ENCODE results near the gene HEXIM1. TPM values are rescaled to one million over a fixed set of nuclear protein-coding genes. Genes with fewer than 3 reads are reported as not detected.

HEXIM1 gene
- total and polyA plus RNA-seq, 2 experiments from 2014 or later: 17.9 to 34.8 TPM

DNA sequence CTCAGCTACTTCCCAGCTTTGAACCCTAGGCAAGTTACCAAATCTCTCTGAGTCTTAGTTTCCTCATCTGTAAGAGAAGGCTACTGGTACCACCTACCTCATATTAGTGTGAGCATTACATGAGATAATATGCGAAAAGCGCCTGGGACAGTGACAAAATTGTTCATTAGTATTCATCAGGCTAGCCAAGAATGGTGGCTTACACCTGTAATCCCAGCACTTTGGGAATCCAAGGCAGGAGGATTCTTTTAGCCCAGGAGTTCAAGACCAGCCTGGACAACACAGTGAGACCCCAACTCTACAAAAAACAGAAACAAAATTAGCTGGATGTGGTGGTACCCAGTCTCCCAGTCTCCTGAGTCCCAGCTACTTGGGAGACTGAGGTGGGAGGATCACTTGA lies 19.3 kb upstream of the HEXIM1 start:
- Histone ChIP-seq H3K27me3 (no peaks in the 10 kb centered on the region), H3K27ac (no peak overlapping the region), H3K36me3 (no peaks in the 10 kb centered on the region), H3K9me3 (ENCODE audit: low read depth) (no peaks in the 10 kb centered on the region), H3K4me3 (no peak overlapping the region), H3K4me1 (ENCODE audit: low read depth) (peaks cover 14% of the 10 kb centered on the region)
- TF ChIP-seq, protein P1, sequence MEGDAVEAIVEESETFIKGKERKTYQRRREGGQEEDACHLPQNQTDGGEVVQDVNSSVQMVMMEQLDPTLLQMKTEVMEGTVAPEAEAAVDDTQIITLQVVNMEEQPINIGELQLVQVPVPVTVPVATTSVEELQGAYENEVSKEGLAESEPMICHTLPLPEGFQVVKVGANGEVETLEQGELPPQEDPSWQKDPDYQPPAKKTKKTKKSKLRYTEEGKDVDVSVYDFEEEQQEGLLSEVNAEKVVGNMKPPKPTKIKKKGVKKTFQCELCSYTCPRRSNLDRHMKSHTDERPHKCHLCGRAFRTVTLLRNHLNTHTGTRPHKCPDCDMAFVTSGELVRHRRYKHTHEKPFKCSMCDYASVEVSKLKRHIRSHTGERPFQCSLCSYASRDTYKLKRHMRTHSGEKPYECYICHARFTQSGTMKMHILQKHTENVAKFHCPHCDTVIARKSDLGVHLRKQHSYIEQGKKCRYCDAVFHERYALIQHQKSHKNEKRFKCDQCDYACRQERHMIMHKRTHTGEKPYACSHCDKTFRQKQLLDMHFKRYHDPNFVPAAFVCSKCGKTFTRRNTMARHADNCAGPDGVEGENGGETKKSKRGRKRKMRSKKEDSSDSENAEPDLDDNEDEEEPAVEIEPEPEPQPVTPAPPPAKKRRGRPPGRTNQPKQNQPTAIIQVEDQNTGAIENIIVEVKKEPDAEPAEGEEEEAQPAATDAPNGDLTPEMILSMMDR (IDR thresholded peaks at IDR 0.05; ENCODE audit: low read depth, low read length): no peak
- DNase-seq (ENCODE audit: low read depth in 1 of 2, low spot score in 1 of 2): no peak

DNA sequence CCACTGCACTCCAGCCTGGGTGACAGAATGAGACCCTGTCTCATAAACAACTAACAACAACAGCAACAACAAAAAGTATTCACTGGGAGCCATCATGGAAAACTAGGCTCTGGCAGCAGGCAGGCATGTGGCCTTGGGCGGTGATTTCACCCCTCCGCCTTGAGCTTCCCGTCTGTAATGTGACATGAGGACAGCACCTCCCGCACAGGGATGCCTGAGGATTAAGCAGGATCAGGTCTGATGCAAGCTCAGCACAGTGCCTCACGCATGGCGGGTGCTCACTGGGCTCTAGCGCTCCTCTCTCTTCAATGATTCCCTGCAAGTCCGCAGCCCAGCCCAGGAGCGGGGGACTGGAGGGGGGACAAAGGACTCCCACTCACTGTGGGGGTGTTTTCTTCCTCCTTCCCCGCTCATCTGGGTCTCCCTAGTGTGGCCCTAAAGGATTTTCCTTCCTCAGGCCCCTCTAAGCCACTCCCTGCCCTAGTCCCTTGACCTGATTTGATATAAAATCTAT lies 18.8 kb upstream of the HEXIM1 start:
- Histone ChIP-seq H3K9me3 (ENCODE audit: low read depth) (no peaks in the 10 kb centered on the region), H3K27me3 (no peaks in the 10 kb centered on the region), H3K4me3 (no peak overlapping the region), H3K27ac (no peak overlapping the region), H3K4me1 (ENCODE audit: low read depth) (peaks cover 14% of the 10 kb centered on the region), H3K36me3 (no peaks in the 10 kb centered on the region)
- peak in 1 of 2 donors; percentile 36 for DNase-seq (ENCODE audit: low read depth in 1 of 2, low spot score in 1 of 2)
- TF ChIP-seq, protein P1 (IDR thresholded peaks at IDR 0.05; ENCODE audit: low read depth, low read length): no peak

DNA sequence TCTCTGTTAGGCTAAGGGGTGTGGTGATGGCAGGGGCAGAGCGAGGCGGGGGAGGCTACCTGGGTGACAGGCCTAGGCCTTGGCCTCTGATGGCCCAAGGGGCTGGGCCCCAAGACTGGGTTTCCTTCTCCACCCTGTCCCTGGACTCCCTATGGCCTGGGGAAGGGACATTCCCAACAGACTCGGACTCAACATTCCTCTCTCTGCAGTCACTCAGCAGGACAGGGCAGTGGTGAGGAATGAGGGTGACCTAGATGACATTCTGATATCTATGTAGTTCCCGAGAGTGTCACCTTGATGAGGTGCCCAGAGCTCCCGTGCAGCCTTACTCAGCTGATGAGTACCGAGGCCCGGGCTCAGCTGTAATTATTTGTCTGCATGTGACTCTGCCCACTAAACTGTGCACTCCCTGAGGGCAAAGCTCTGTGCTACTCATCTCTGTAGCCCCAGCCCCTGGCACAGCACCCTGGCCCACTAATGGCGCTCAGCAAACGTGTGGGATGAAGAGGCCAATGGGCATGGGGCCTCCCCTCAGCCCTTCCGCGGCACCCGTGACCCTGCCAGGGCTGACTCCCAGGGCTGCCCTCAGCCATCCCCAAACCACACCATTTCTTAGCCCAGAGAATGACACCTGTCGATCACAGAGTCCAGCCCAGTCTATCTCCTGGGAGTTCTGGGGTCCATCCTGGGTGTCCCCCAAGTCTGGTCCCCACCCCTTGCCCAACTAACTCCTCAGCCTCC lies 18.2 kb upstream of the HEXIM1 start:
- Histone ChIP-seq H3K27me3 (no peaks in the 10 kb centered on the region), H3K9me3 (ENCODE audit: low read depth) (no peaks in the 10 kb centered on the region), H3K4me3 (no peak overlapping the region), H3K27ac (no peak overlapping the region), H3K36me3 (no peaks in the 10 kb centered on the region), H3K4me1 (ENCODE audit: low read depth) (peaks cover 14% of the 10 kb centered on the region)
- TF ChIP-seq, protein P1 (IDR thresholded peaks at IDR 0.05; ENCODE audit: low read depth, low read length): no peak
- DNase-seq (ENCODE audit: low read depth in 1 of 2, low spot score in 1 of 2): peak in 1 of 2 donors; percentile 30

DNA sequence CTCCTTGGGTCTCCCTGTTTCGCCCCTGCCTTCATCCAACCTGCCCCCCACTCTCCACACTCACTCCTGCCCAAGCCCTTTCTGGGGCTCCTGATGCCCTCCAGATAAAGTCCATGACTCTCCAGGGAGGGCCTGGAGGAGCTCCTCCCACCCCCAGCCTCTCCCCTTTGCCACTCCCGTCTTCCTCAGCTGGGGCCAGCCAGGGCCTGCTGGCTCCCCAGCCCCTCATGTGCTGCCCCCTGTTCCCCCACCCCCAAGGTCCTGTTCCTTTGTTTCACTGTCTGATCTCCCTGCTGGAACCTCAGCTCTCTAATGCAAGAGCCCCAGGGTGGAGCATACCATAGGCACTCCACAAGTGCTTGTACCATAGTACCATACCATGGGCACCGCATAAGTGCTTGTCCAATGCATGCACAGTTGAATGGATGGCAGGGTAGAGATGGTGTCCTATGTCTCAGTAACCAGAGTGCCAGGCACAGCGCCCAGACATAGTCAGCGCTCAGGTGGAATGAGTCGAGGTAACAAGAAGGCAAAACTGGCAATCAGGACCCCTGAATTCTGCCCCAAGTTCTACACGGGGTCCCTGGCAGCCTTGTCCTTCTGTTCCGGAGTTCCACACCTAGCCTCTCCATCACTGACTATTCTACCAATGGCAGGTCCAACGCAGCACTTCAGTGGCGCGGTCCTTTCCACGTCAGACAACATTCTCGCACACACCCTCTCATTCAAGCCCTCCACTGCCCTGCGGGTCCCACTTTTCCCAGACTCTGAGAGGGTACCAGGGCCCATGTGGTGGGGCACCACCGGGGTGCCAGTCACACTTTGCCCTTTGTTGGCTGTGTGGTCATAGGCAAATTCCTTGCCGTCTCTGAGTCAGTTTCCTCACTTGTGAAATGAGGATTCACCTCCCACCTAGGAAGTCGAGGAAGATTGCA lies 17.3 kb upstream of the HEXIM1 start:
- no peak for DNase-seq (ENCODE audit: low read depth in 1 of 2, low spot score in 1 of 2)
- H3K4me1 ChIP-seq (ENCODE audit: low read depth): peaks cover 17% of the 10 kb centered on the region
- H3K36me3 ChIP-seq: no peaks in the 10 kb centered on the region
- TF ChIP-seq, protein P1 (IDR thresholded peaks at IDR 0.05; ENCODE audit: low read depth, low read length): no peak
- no peak overlapping the region for H3K4me3 ChIP-seq
- H3K27ac ChIP-seq: no peak overlapping the region
- no peaks in the 10 kb centered on the region for H3K27me3 ChIP-seq
- no peaks in the 10 kb centered on the region for H3K9me3 ChIP-seq (ENCODE audit: low read depth)

DNA sequence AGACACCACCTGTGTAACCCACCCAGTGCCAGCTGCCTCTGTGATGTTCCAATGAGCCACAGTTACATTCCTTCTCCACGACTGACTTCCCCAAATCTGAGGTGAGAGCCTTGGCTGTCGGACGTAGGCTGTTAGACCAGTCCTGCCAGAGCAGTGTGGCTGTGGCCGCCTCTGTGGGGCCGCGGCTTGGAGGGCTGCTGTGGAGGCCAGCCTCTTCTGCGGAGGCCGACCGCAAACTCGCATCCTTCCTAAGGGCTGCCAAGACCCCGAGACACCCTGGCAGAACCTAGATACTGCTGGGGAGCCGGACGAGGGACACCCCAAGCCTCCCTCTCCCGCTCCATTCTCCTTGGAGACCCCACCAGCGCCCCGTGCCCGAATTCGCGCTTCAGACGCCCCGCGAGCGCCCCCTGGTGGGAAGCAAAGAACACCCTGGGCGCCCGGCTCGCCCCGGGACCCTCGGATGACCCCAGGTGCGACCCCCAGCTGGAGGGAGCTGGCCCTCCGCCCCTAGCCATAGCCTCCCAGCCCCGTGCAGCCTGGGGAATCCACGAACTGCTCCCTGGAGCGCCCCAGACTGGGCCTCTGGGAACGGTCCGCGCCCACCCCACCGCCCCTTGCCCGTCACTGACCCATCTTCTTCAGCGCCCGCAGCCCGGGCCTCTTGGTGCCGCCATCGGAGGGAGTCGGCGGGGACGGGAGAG lies 16.5 kb upstream of the HEXIM1 start:
- Histone ChIP-seq H3K4me1 (ENCODE audit: low read depth) (peaks cover 22% of the 10 kb centered on the region), H3K36me3 (no peaks in the 10 kb centered on the region), H3K9me3 (ENCODE audit: low read depth) (no peaks in the 10 kb centered on the region), H3K4me3 (peak overlapping the region; percentile 65), H3K27me3 (no peaks in the 10 kb centered on the region), H3K27ac (peak overlapping the region; percentile 91)
- TF ChIP-seq, protein P1 (IDR thresholded peaks at IDR 0.05; ENCODE audit: low read depth, low read length): peak; percentile 85
- peak; percentile 40 to 73 for DNase-seq (ENCODE audit: low read depth in 1 of 2, low spot score in 1 of 2)

Measured in cardiac muscle cell (in vitro differentiated cells and primary cell).